IMR-90 (cell line): ENCODE results near the gene RHO. TPM values are rescaled to one million over a fixed set of nuclear protein-coding genes. Genes with fewer than 3 reads are reported as not detected.

Experiments
- ATAC-seq: fragments of 200-7000 bp; cut with Tn5 transposase; 2 replicates; pipeline ENCODE4 v1.9.1; 2020; ENCODE audit warnings: low read depth, mild to moderate bottlenecking, moderate library complexity
- BruUV-seq: library from RNA; stranded (reverse); fragments of 400-500 nt; replicated peaks from 2 replicates; lab custom pipeline; 2021; lab: Mats Ljungman, UMichigan
- CTCF ChIA-PET: fragments of 300-600 bp; formaldehyde crosslinking; extraction: SDS; loops from one replicate; lab custom pipeline; 2021; ENCODE audit warnings: antibody characterized with exemption; lab: Yijun Ruan, JAX
- POLR2A ChIA-PET: fragments of 300-600 bp; sonication (Branson Sonifier 250); formaldehyde crosslinking; loops from one replicate; lab custom pipeline; 2022; ENCODE audit warnings: antibody characterized with exemption; ENCODE audit not compliant: unreplicated experiment; lab: Charles Lee
- DNase-seq: peaks from one replicate; pipeline ENCODE4 v3.0.0; 2013
- H2AFZ ChIP-seq: replicated peaks from 2 replicates; pipeline ENCODE3; 2013; ENCODE audit warnings: low read length, mild to moderate bottlenecking; ENCODE audit not compliant: poor library complexity
- H2AK5ac ChIP-seq: 2 replicates; pipeline ENCODE4 v1.6.1; 2013; ENCODE audit warnings: low read depth, low read length, inconsistent platforms
- H2AK9ac ChIP-seq: replicated peaks from 2 replicates; pipeline ENCODE3; 2013; ENCODE audit warnings: mild to moderate bottlenecking, low read depth, low read length, moderate library complexity; ENCODE audit not compliant: poor library complexity
- H2BK120ac ChIP-seq: 2 replicates; pipeline ENCODE4 v1.6.1; 2013; ENCODE audit warnings: low read depth, low read length, inconsistent platforms
- H2BK15ac ChIP-seq: 3 replicates; pipeline ENCODE4 v1.6.1; 2013; ENCODE audit warnings: low read depth, low read length, inconsistent platforms
- H2BK20ac ChIP-seq: 2 replicates; pipeline ENCODE4 v1.6.1; 2013; ENCODE audit warnings: low read depth, mild to moderate bottlenecking, inconsistent platforms, low read length, moderate library complexity
- H2BK5ac ChIP-seq: 2 replicates; pipeline ENCODE4 v1.6.1; 2013; ENCODE audit warnings: mild to moderate bottlenecking, low read depth, low read length, inconsistent platforms; ENCODE audit not compliant: poor library complexity, severe bottlenecking
- H3K14ac ChIP-seq: replicated peaks from 2 replicates; pipeline ENCODE4 v1.6.1; 2013; ENCODE audit warnings: low read depth, low read length, inconsistent platforms
- H3K18ac ChIP-seq: 2 replicates; pipeline ENCODE4 v1.6.1; 2013; ENCODE audit warnings: low read depth, low read length, control low read depth
- H3K23ac ChIP-seq: 2 replicates; pipeline ENCODE4 v1.6.1; 2013; ENCODE audit warnings: low read depth, low read length, inconsistent platforms
- H3K27ac ChIP-seq: 2 replicates; pipeline ENCODE4 v1.5.1; 2013; ENCODE audit warnings: mild to moderate bottlenecking, control low read depth, low read length; ENCODE audit not compliant: insufficient read depth
- H3K27me3 ChIP-seq: 2 replicates; pipeline ENCODE4 v1.6.1; 2013; ENCODE audit warnings: low read length; ENCODE audit not compliant: control insufficient read depth, insufficient read depth
- H3K36me3 ChIP-seq: 2 replicates; pipeline ENCODE4 v1.6.1; 2013; ENCODE audit warnings: low read length, mixed read lengths; ENCODE audit not compliant: control insufficient read depth, insufficient read depth
- H3K4ac ChIP-seq: 2 replicates; pipeline ENCODE4 v1.6.1; 2013; ENCODE audit warnings: low read depth, low read length, inconsistent platforms
- H3K4me1 ChIP-seq: 2 replicates; pipeline ENCODE4 v1.6.1; 2013; ENCODE audit warnings: low read length, mixed read lengths; ENCODE audit not compliant: control insufficient read depth, insufficient read depth
- H3K4me2 ChIP-seq: 2 replicates; pipeline ENCODE4 v1.6.1; 2013; ENCODE audit warnings: low read depth, mild to moderate bottlenecking, control low read depth, low read length, moderate library complexity
- H3K4me3 ChIP-seq: 2 replicates; pipeline ENCODE4 v1.5.1; 2013; ENCODE audit warnings: low read depth, mild to moderate bottlenecking, control low read depth, low read length, moderate library complexity; ENCODE audit not compliant: insufficient read depth
- H3K56ac ChIP-seq: 2 replicates; pipeline ENCODE4 v1.6.1; 2013; ENCODE audit warnings: low read length, inconsistent platforms; ENCODE audit not compliant: insufficient read depth; ENCODE audit errors: extremely low read depth
- H3K79me1 ChIP-seq, 2 experiments: 2 replicates each; pipeline ENCODE4 v1.6.1; 2013; ENCODE audit warnings: low read length in 2 of 2, inconsistent platforms in 1 of 2, low read depth in 1 of 2
- H3K9ac ChIP-seq: 2 replicates; pipeline ENCODE4 v1.6.1; 2013; ENCODE audit warnings: low read depth, low read length, control low read depth
- H3K9me1 ChIP-seq: 2 replicates; pipeline ENCODE4 v1.6.1; 2013; ENCODE audit warnings: low read length, inconsistent platforms; ENCODE audit not compliant: insufficient read depth
- H3K9me3 ChIP-seq: 2 replicates; pipeline ENCODE4 v1.6.1; 2013; ENCODE audit warnings: low read length; ENCODE audit not compliant: control insufficient read depth, insufficient read depth
- H4K20me1 ChIP-seq: 2 replicates; pipeline ENCODE4 v1.6.1; 2013; ENCODE audit warnings: low read length, inconsistent platforms; ENCODE audit not compliant: insufficient read depth
- H4K5ac ChIP-seq: 2 replicates; pipeline ENCODE4 v1.6.1; 2013; ENCODE audit warnings: mild to moderate bottlenecking, low read depth, low read length, control low read depth
- H4K8ac ChIP-seq, 2 experiments: 2 replicates each; pipeline ENCODE4 v1.6.1; 2013; ENCODE audit warnings: low read depth in 2 of 2, low read length in 2 of 2, control low read depth in 1 of 2, inconsistent platforms in 1 of 2
- H4K91ac ChIP-seq: 2 replicates; pipeline ENCODE4 v1.6.1; 2013; ENCODE audit warnings: low read depth, low read length, inconsistent platforms; ENCODE audit not compliant: insufficient read depth
- CEBPB ChIP-seq: IDR thresholded peaks from 2 replicates; pipeline ENCODE4 v1.6.1; 2012; ENCODE audit warnings: low read depth, low read length, improper control_type of control experiment
- CHD1 ChIP-seq: IDR thresholded peaks from 2 replicates; pipeline ENCODE4 v1.6.1; 2012; ENCODE audit warnings: low read depth, low read length, improper control_type of control experiment
- ELK1 ChIP-seq: fragments of 150-350 bp; IDR thresholded peaks from 2 replicates; pipeline ENCODE4 v1.6.1; 2016; ENCODE audit warnings: low read depth, mild to moderate bottlenecking, low read length, moderate library complexity, borderline replicate concordance
- FOS ChIP-seq: fragments of 150-350 bp; IDR thresholded peaks from 2 replicates; pipeline ENCODE4 v1.6.1; 2016; ENCODE audit warnings: low read depth, low read length
- MAFK ChIP-seq: IDR thresholded peaks from 2 replicates; pipeline ENCODE4 v1.6.1; 2012; ENCODE audit warnings: low read depth, low read length, improper control_type of control experiment
- MAZ ChIP-seq: IDR thresholded peaks from 2 replicates; pipeline ENCODE4 v1.6.1; 2012; ENCODE audit warnings: low read depth, mild to moderate bottlenecking, low read length, improper control_type of control experiment, moderate library complexity, borderline replicate concordance
- MXI1 ChIP-seq: IDR thresholded peaks from 2 replicates; pipeline ENCODE4 v1.6.1; 2012; ENCODE audit warnings: low read depth, mild to moderate bottlenecking, low read length, moderate library complexity, borderline replicate concordance
- NFE2L2 ChIP-seq: fragments of 150-350 bp; IDR thresholded peaks from 2 replicates; pipeline ENCODE4 v1.6.1; 2016; ENCODE audit warnings: low read depth, mild to moderate bottlenecking, low read length
- POLR2A ChIP-seq: IDR thresholded peaks from 2 replicates; pipeline ENCODE4 v1.6.1; 2012; ENCODE audit warnings: mild to moderate bottlenecking, low read depth, low read length
- RAD21 ChIP-seq: IDR thresholded peaks from 2 replicates; pipeline ENCODE4 v1.6.1; 2012; ENCODE audit warnings: low read length, improper control_type of control experiment
- RCOR1 ChIP-seq: IDR thresholded peaks from 2 replicates; pipeline ENCODE4 v1.6.1; 2012; ENCODE audit warnings: mild to moderate bottlenecking, low read length, improper control_type of control experiment; ENCODE audit not compliant: insufficient replicate concordance
- RFX5 ChIP-seq: IDR thresholded peaks from 2 replicates; pipeline ENCODE4 v1.8.0; 2012; ENCODE audit warnings: low read depth, mild to moderate bottlenecking, low read length, moderate library complexity
- SMC3 ChIP-seq: fragments of 150-350 bp; IDR thresholded peaks from 2 replicates; pipeline ENCODE4 v1.6.1; 2016; ENCODE audit warnings: low read depth, mild to moderate bottlenecking, antibody characterized with exemption, low read length, moderate library complexity
- WGBS, 2 experiments: methylation state at CpG; one replicate each; pipeline versions ENCODE4 v1.1.5 to v1.1.7; 2013; ENCODE audit warnings: missing lambda C conversion rate in 2 of 2; ENCODE audit not compliant: insufficient read length in 1 of 2; ENCODE audit errors: extremely low coverage in 2 of 2; 5-methylcytosine and 5-hydroxymethylcytosine counted together
- dilution Hi-C: fragments of 300-500 bp; cut with HindIII; formaldehyde crosslinking; loops from one replicate; pipeline ENCODE4 v1.14.3; 2018; ENCODE audit warnings: low sequenced_read_pairs; ENCODE audit not compliant: unreplicated experiment
- in situ Hi-C: fragments of 300-500 bp; cut with MboI; formaldehyde crosslinking; loops from 3 replicates; pipeline ENCODE4 v1.14.3; 2019; ENCODE audit warnings: low sequenced_read_pairs, inconsistent platforms, mixed read lengths
- intact Hi-C: fragments of 100-400 bp; cut with micrococcal nuclease; formaldehyde crosslinking; loops from 2 replicates; pipeline ENCODE4 v1.10.0; 2022
- polyA plus RNA-seq, 3 experiments: library from polyadenylated mRNA; depleted of rRNA; stranded (reverse); fragments of >200 nt; gene quantifications; 2 replicates each; pipeline ENCODE4 v1.2.3, GENCODE V29; 2012; ENCODE audit warnings: low replicate concordance in 1 of 3
- total RNA-seq: library from RNA; depleted of rRNA; stranded (reverse); fragments of >200 nt; gene quantifications from 2 replicates; pipeline ENCODE4 v1.2.3, GENCODE V29; 2012
- TF ChIP-seq, protein P1 (sequence below): conservative IDR thresholded peaks from 2 replicates; pipeline ENCODE4 v1.5.1; 2012; ENCODE audit warnings: mild to moderate bottlenecking, low read depth, low read length, improper control_type of control experiment
- TF ChIP-seq, protein P2 (sequence below): fragments of 150-350 bp; IDR thresholded peaks from 2 replicates; pipeline ENCODE4 v1.6.1; 2017; ENCODE audit warnings: mild to moderate bottlenecking, antibody characterized with exemption, low read length, low read depth

Gene RHO
- total and polyA plus RNA-seq, 2 of the 4 experiments (the other 2 are of a cell fraction): not detected

DNA sequence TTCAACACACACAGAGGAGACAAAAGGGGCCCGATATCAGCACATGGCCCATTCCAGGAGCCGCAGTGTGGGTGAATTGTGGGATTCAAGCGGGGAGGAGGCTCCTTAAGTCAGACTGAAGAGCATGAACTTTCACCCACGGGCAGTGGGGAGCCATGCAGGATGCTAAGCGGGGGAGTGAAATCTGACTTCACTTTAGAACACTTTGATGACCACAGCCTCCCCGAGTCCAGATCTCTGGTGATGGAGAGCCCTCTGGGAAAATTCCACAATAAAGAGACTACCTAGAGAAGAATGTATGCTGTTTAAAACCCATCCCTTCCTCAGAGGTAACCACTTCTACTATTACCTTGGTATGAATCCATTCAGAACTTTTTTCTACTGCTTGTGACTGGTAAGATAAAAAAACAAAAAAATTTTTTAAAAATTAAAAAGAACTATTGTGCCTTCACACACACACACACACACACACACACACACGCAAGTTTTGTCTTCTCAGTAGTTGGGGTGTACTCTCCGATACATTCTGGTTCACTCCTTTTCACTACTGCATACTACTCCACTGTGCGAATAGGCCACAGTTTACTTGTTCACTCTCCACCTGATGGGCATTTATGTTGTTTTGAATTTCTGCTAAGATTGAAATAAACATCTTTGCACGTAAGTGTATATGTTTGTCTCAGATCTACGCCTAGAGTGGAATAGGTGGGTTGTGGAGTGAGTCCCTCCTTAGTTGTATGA is 12.5 kb downstream of the RHO start:
- no peaks in the 10 kb centered on the region for H4K20me1 ChIP-seq
- no peaks in the 10 kb centered on the region for H3K9me1 ChIP-seq
- intact Hi-C loops: no loop called here
- H3K79me1 ChIP-seq: no peaks in the 10 kb centered on the region
- no peaks in the 10 kb centered on the region for H3K9me3 ChIP-seq
- BruUV-seq: no TSS peak
- H2AK5ac ChIP-seq: no peak overlapping the region
- H2BK15ac ChIP-seq: no peak overlapping the region
- H2BK5ac ChIP-seq: no peak overlapping the region
- no peak overlapping the region for H2AFZ ChIP-seq
- no peaks in the 10 kb centered on the region for H3K36me3 ChIP-seq
- H3K27ac ChIP-seq: no peak overlapping the region
- no peaks in the 10 kb centered on the region for H3K4me1 ChIP-seq
- ChIA-PET CTCF (no interaction called here), POLR2A (no interaction called here)
- no peak overlapping the region for H3K23ac ChIP-seq
- no peak overlapping the region for H2BK120ac ChIP-seq
- H2AK9ac ChIP-seq: no peak overlapping the region
- peaks cover 5% of the 10 kb centered on the region; the same call in 1 of the 2 replicates for H3K27me3 ChIP-seq
- in situ Hi-C loops: no loop called here
- no peak overlapping the region for H4K91ac ChIP-seq
- H3K4me2 ChIP-seq: no peak overlapping the region
- H3K14ac ChIP-seq: no peak overlapping the region
- no peak overlapping the region for H3K4ac ChIP-seq
- no peak overlapping the region for H4K8ac ChIP-seq
- no peak overlapping the region for H3K18ac ChIP-seq
- H3K4me3 ChIP-seq: no peak overlapping the region
- H2BK20ac ChIP-seq: no peak overlapping the region
- no peak overlapping the region for H3K9ac ChIP-seq
- no peak overlapping the region for H4K5ac ChIP-seq
- ATAC-seq (no peak), DNase-seq (no peak)
- H3K56ac ChIP-seq: no peak overlapping the region
- WGBS, 2 experiments: no CpG with 5 or more reads among the region's 11 CpGs
- TF ChIP-seq, protein P1, sequence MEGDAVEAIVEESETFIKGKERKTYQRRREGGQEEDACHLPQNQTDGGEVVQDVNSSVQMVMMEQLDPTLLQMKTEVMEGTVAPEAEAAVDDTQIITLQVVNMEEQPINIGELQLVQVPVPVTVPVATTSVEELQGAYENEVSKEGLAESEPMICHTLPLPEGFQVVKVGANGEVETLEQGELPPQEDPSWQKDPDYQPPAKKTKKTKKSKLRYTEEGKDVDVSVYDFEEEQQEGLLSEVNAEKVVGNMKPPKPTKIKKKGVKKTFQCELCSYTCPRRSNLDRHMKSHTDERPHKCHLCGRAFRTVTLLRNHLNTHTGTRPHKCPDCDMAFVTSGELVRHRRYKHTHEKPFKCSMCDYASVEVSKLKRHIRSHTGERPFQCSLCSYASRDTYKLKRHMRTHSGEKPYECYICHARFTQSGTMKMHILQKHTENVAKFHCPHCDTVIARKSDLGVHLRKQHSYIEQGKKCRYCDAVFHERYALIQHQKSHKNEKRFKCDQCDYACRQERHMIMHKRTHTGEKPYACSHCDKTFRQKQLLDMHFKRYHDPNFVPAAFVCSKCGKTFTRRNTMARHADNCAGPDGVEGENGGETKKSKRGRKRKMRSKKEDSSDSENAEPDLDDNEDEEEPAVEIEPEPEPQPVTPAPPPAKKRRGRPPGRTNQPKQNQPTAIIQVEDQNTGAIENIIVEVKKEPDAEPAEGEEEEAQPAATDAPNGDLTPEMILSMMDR: no peak
- TF ChIP-seq MAFK: no peak
- TF ChIP-seq RFX5: no peak
- TF ChIP-seq CHD1: no peak
- TF ChIP-seq MXI1: no peak
- TF ChIP-seq POLR2A: no peak
- TF ChIP-seq ELK1: no peak
- TF ChIP-seq CEBPB: no peak
- TF ChIP-seq, protein P2, sequence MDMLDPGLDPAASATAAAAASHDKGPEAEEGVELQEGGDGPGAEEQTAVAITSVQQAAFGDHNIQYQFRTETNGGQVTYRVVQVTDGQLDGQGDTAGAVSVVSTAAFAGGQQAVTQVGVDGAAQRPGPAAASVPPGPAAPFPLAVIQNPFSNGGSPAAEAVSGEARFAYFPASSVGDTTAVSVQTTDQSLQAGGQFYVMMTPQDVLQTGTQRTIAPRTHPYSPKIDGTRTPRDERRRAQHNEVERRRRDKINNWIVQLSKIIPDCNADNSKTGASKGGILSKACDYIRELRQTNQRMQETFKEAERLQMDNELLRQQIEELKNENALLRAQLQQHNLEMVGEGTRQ: no peak
- no peak for TF ChIP-seq MAZ
- TF ChIP-seq NFE2L2: no peak
- no peak for TF ChIP-seq SMC3
- no peak for TF ChIP-seq FOS
- TF ChIP-seq RAD21: no peak
- TF ChIP-seq RCOR1: no peak
- dilution Hi-C loops: no loop called here
